GM12874 (cell line): Measurements from ENCODE around the gene ADCK2.

Experiments used
- CTCF ChIP-seq: IDR thresholded peaks from 2 replicates; pipeline ENCODE4 v1.5.1; 2011; ENCODE audit warnings: low read depth, mild to moderate bottlenecking, control low read depth, low read length, moderate library complexity; ENCODE audit not compliant: insufficient read depth

ADCK2 gene

GRCh38 chr7:140635816-140636215 is 36.9 kb upstream of the ADCK2 start:
- TF ChIP-seq CTCF, result no peak

GRCh38 chr7:140637400-140637799 is 35.3 kb upstream of the ADCK2 start:
- TF ChIP-seq CTCF, result no peak

- no peak for TF ChIP-seq CTCF
These were observed 34.5 kb upstream of the ADCK2 start for GRCh38 chr7:140638173-140638791.

GRCh38 chr7:140639366-140640053 is 33.2 kb upstream of the ADCK2 start:
- no peak for TF ChIP-seq CTCF

GRCh38 chr7:140640060-140640637 is 32.6 kb upstream of the ADCK2 start:
- TF ChIP-seq CTCF, result no peak

GRCh38 chr7:140640727-140641523 is 31.8 kb upstream of the ADCK2 start, which contains the start of gene DENND2A:
Gene DENND2A, minus strand, starts transcription at chr7:140640813. Its CDS starts 38,416 bp downstream, at chr7:140602397.
- no peak for TF ChIP-seq CTCF
